ENCODE data around the gene GALNT11. TPM values are rescaled to one million over a fixed set of nuclear protein-coding genes. Genes with fewer than 3 reads are reported as not detected.

Gene GALNT11
- total RNA-seq, 1 experiment from 2014 or later, result 24.1 TPM

DNA sequence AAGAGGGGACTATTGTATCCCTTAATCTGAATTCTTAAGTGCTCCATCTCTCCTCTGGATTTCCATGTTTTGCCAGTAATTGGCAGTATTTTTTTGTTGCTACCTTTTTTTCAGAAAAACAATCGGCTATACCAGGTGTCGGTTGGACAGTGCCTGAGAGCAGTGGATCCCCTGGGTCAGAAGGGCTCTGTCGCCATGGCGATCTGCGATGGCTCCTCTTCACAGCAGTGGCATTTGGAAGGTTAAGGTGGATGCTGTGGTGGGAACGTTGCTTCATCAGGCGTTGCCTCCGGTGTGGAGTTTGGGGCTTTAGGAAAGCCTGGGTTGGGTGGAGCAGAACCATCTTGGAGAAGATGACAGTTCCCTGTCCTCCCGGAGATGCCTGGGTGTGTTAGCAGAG lies 96.0 kb downstream of the GALNT11 start:
- Histone ChIP-seq H3K14ac (ENCODE audit: insufficient read depth, low read length) (no peak overlapping the region), H2AK5ac (ENCODE audit: insufficient read length, low read length) (no peak overlapping the region), H2AFZ (ENCODE audit: low read length) (no peak overlapping the region), H4K20me1 (ENCODE audit: control insufficient read depth, insufficient read depth, insufficient read length) (no peaks in the 10 kb centered on the region), H4K91ac (ENCODE audit: insufficient read length, low read depth, low read length) (no peak overlapping the region), H3K18ac (ENCODE audit: insufficient read length, low read depth, low read length) (no peak overlapping the region), H4K5ac (ENCODE audit: insufficient read length, low read depth, low read length) (no peak overlapping the region), H2BK15ac (ENCODE audit: low read depth, low read length) (no peak overlapping the region), H3K4ac (ENCODE audit: low read depth, low read length) (no peak overlapping the region), H3K79me1 (ENCODE audit: insufficient read depth, low read depth, low read length, poor library complexity, severe bottlenecking) (no peaks in the 10 kb centered on the region), H3K4me1 (ENCODE audit: insufficient read depth, low read length) (no peaks in the 10 kb centered on the region), H3K27me3 (ENCODE audit: insufficient read depth, low read length) (no peaks in the 10 kb centered on the region), H3K9me3 (ENCODE audit: control insufficient read depth, low read depth, low read length) (no peaks in the 10 kb centered on the region), H3K9ac (ENCODE audit: extremely low read depth, insufficient read length, low read length) (no peak overlapping the region), H3K23ac (ENCODE audit: insufficient read length, low read depth, low read length) (no peak overlapping the region), H3K56ac (ENCODE audit: insufficient read length, low read depth, low read length) (no peak overlapping the region), H3K27ac (ENCODE audit: insufficient read length, low read depth, low read length) (no peak overlapping the region), H2BK120ac (ENCODE audit: low read depth, low read length, poor library complexity, severe bottlenecking) (no peak overlapping the region), H2BK5ac (ENCODE audit: insufficient read length, low read length) (no peak overlapping the region), H2BK12ac (ENCODE audit: insufficient read length, low read depth, low read length) (no peak overlapping the region), H3K23me2 (ENCODE audit: insufficient read length, low read depth, low read length, poor library complexity, severe bottlenecking) (no peaks in the 10 kb centered on the region), H3K4me2 (ENCODE audit: insufficient read depth, insufficient read length, low read length) (no peak overlapping the region), H2BK20ac (ENCODE audit: low read depth, low read length, poor library complexity, severe bottlenecking) (no peak overlapping the region), H3K79me2 (ENCODE audit: insufficient read depth, low read length) (no peaks in the 10 kb centered on the region), H4K8ac (replicated peaks; ENCODE audit: insufficient read length, low read depth, low read length) (no peak overlapping the region), H3T11ph (ENCODE audit: low read length) (no peak overlapping the region)
- DNase-seq, result no peak
- Mint-ChIP-seq H3K36me3 (ENCODE audit: insufficient read depth in 1 of 3, low read depth in 3 of 3) (peaks cover 32 to 71% (median 59%) of the 10 kb centered on the region in 3 experiments), H3K9me3 (peaks cover 0 to 2% of the 10 kb centered on the region in 2 experiments; a peak in 1 of 5 replicates), H3K27me3 (ENCODE audit: low read depth) (no peaks in the 10 kb centered on the region), H3K4me3 (no peak overlapping the region), H3K27ac (no peak overlapping the region; a peak in 1 of 7 replicates), H3K4me1 (no peaks in the 10 kb centered on the region)
- no peak for TF ChIP-seq CTCF (conservative IDR thresholded peaks at IDR 0.05)
- no CpG with 5 or more reads among the region's 9 CpGs for WGBS (ENCODE audit: extremely low coverage, insufficient read length, low lambda C conversion rate)
